Esophagus muscularis mucosa (tissue), 3 donors: ENCODE data around the gene CALCR.

Experiments used
- POLR2AphosphoS5 ChIP-seq, 2 donors: sonication (generic); formaldehyde crosslinking; IDR thresholded peaks; one replicate each; pipeline ENCODE4 v1.6.1; 2017; ENCODE audit warnings: antibody characterized with exemption in 2 of 2
- TF ChIP-seq, protein P1 (sequence below), 3 experiments: fragments of 200-600 bp in 2 of 3; fragments of 450-650 bp in 1 of 3; sonication (generic) in 2 of 3; IDR thresholded peaks; one replicate each; pipeline ENCODE4 v1.5.1; 2017 to 2019; ENCODE audit warnings: antibody characterized with exemption in 3 of 3, mild to moderate bottlenecking in 2 of 3, moderate library complexity in 1 of 3

DNA sequence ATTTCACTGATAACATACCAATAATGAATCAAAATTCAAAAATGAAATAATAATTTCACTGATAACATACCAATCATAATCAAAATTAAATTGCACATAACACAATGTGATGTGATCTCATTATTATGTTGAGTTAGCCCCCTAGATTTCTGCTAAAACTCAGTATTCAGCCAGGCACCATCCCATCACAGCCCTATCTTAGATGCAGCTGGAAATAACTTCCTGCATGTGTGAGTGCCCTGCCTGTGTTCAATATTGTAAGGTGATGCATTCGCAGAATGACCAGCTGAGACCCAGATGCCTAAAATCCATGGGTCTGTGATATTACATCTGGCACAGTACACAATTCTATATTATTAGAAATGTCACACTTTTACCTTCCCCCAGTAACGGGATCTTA lies 142.4 kb downstream of the CALCR start:
- TF ChIP-seq, protein P1, sequence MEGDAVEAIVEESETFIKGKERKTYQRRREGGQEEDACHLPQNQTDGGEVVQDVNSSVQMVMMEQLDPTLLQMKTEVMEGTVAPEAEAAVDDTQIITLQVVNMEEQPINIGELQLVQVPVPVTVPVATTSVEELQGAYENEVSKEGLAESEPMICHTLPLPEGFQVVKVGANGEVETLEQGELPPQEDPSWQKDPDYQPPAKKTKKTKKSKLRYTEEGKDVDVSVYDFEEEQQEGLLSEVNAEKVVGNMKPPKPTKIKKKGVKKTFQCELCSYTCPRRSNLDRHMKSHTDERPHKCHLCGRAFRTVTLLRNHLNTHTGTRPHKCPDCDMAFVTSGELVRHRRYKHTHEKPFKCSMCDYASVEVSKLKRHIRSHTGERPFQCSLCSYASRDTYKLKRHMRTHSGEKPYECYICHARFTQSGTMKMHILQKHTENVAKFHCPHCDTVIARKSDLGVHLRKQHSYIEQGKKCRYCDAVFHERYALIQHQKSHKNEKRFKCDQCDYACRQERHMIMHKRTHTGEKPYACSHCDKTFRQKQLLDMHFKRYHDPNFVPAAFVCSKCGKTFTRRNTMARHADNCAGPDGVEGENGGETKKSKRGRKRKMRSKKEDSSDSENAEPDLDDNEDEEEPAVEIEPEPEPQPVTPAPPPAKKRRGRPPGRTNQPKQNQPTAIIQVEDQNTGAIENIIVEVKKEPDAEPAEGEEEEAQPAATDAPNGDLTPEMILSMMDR (IDR thresholded peaks at IDR 0.05) = no peak
- TF ChIP-seq POLR2AphosphoS5 (IDR thresholded peaks at IDR 0.05) = no peak
